Type B pancreatic cell (in vitro differentiated cells): ENCODE results near the gene GALNT15. TPM values are rescaled to one million over a fixed set of nuclear protein-coding genes. Genes with fewer than 3 reads are reported as not detected.

Experiments
- DNase-seq: peaks from one replicate; pipeline ENCODE4 v3.0.0; 2021; ENCODE audit warnings: mixed read lengths; ENCODE audit not compliant: unreplicated experiment; ENCODE audit errors: extremely low spot score
- H3K27ac Mint-ChIP-seq: 2 replicates; pipeline ENCODE4 v1.8.0; 2021; ENCODE audit warnings: mild to moderate bottlenecking, mixed read lengths
- H3K27me3 Mint-ChIP-seq: 2 replicates; pipeline ENCODE4 v1.8.0; 2021; ENCODE audit warnings: mixed read lengths
- H3K36me3 Mint-ChIP-seq: 2 replicates; pipeline ENCODE4 v1.8.0; 2021; ENCODE audit warnings: mixed read lengths
- H3K4me1 Mint-ChIP-seq: one replicate; pipeline ENCODE4 v1.8.0; 2021; ENCODE audit warnings: mixed read lengths; ENCODE audit not compliant: unreplicated experiment
- H3K4me3 Mint-ChIP-seq: 2 replicates; pipeline ENCODE4 v1.8.0; 2021; ENCODE audit warnings: mild to moderate bottlenecking, mixed read lengths
- H3K9me3 Mint-ChIP-seq: 2 replicates; pipeline ENCODE4 v1.8.0; 2021; ENCODE audit warnings: mixed read lengths
- total RNA-seq: library from RNA; stranded (reverse); gene quantifications from 2 replicates; pipeline ENCODE4 v1.2.1, GENCODE V29; 2021; ENCODE audit warnings: low replicate concordance
- TF ChIP-seq, protein P1 (sequence below): fragments of 200-600 bp; sonication (generic); conservative IDR thresholded peaks from 2 replicates; pipeline ENCODE4 v1.5.0; 2021; ENCODE audit warnings: antibody characterized with exemption, mild to moderate bottlenecking

GALNT15 gene
- total RNA-seq, 1 donor from 2014 or later, result 0.17 TPM

DNA sequence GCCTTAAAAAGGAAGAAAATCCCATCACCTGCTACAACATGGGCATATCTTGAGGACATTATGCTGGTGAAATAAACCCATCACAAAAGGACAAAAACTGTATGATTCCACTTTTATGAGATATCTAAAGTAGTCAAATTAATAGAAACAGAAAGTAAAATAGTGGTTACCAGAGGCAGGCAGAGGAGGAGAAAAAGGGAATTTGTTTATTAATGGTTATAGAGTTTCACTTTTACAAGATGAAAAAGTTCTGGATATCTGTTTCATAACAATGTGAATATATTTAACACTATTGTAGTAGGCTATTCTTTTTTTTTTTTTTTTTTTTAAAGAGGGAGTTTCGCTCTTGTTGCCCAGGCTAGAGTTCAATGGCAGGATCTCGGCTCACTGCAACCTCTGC lies 49.8 kb downstream of the GALNT15 start:
- Mint-ChIP-seq H3K27me3 (no peaks in the 10 kb centered on the region), H3K36me3 (no peaks in the 10 kb centered on the region), H3K9me3 (peaks cover 8% of the 10 kb centered on the region), H3K4me3 (no peak overlapping the region), H3K4me1 (no peaks in the 10 kb centered on the region), H3K27ac (no peak overlapping the region)
- TF ChIP-seq, protein P1, sequence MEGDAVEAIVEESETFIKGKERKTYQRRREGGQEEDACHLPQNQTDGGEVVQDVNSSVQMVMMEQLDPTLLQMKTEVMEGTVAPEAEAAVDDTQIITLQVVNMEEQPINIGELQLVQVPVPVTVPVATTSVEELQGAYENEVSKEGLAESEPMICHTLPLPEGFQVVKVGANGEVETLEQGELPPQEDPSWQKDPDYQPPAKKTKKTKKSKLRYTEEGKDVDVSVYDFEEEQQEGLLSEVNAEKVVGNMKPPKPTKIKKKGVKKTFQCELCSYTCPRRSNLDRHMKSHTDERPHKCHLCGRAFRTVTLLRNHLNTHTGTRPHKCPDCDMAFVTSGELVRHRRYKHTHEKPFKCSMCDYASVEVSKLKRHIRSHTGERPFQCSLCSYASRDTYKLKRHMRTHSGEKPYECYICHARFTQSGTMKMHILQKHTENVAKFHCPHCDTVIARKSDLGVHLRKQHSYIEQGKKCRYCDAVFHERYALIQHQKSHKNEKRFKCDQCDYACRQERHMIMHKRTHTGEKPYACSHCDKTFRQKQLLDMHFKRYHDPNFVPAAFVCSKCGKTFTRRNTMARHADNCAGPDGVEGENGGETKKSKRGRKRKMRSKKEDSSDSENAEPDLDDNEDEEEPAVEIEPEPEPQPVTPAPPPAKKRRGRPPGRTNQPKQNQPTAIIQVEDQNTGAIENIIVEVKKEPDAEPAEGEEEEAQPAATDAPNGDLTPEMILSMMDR, result no peak
- no peak for DNase-seq

DNA sequence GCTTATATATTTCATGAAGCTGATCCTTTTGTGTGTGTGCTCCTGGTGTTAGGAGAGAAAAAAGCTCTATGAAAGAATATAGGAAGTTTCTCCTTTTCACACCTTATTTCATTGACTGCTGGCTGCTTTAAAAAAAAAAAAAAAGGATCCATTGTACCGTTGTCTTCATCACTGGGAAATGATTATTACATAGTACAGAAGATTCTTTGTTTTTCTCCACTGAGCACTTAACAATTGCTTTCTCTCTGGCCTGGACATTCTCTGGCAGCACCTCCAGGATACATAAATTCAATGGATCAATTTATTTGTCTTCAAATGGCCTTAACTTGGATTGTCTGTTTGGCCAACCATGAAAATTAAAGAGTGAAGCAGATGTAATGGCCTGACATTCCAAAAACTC lies 53.1 kb downstream of the GALNT15 start:
- Mint-ChIP-seq H3K27me3 (no peaks in the 10 kb centered on the region), H3K27ac (no peak overlapping the region), H3K4me3 (no peak overlapping the region), H3K4me1 (no peaks in the 10 kb centered on the region), H3K36me3 (no peaks in the 10 kb centered on the region), H3K9me3 (no peaks in the 10 kb centered on the region)
- no peak for DNase-seq
- TF ChIP-seq, protein P1, result no peak

DNA sequence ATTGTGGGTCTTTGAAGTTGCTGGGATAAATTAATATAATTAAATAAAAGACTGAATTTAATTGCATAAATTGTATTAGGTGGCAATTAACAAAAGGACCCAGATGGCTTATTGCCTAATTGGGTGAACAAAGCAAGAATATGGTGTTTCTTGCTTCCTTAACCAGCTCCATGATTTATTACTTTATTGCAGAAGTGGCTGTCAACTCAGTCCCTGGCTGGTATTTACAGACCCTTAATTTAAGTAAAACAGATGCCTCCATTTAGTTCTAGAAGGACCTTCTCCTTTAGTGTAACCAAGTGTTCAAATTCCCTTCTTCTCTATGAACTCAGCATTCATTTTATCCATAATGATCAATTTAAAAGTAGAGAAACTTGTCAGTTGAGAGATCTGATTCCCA lies 55.2 kb downstream of the GALNT15 start:
- Mint-ChIP-seq H3K4me1 (no peaks in the 10 kb centered on the region), H3K36me3 (no peaks in the 10 kb centered on the region), H3K9me3 (no peaks in the 10 kb centered on the region), H3K27ac (no peak overlapping the region), H3K4me3 (no peak overlapping the region), H3K27me3 (no peaks in the 10 kb centered on the region)
- TF ChIP-seq, protein P1, result no peak
- DNase-seq, result no peak

DNA sequence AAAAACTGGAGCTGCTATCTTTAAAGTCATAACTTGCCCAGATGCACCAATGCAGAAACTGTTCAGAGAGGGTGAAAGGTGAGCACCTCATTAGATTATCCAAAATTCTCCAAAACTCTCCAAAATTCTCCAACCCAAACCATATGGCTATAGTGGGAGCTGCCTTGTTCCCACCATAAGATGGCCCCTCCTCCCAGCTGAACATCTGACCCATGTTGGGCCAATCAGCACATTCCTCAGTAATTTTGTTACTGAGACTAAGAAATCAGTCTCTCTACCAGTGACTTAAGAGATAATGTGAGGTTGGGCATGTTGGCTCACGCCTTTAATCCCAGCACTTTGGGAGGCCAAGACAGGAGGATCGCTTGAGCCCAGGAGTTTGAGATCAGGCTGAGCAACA lies 57.5 kb downstream of the GALNT15 start:
- TF ChIP-seq, protein P1, result no peak
- Mint-ChIP-seq H3K4me3 (no peak overlapping the region), H3K27ac (no peak overlapping the region), H3K36me3 (no peaks in the 10 kb centered on the region), H3K4me1 (no peaks in the 10 kb centered on the region), H3K27me3 (no peaks in the 10 kb centered on the region), H3K9me3 (no peaks in the 10 kb centered on the region)
- DNase-seq, result no peak

DNA sequence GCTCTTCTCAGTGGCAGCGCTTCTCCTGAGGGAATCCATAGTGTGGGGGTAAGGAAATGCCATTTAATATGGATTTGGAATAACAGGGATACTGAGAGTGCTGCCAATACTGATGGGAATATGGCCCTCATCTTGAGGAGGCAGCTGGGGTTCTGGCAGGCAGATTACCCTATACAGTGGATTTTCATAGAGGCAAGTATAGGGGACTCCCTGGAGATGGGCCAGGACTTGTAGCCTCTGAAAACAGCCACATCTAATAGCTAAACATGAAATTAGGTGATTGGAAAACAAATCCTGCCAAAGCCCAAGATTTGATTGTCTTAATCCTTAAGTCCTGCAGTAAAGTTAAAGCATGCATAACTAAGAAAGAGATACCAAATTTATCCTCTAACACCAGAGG lies 59.3 kb downstream of the GALNT15 start:
- Mint-ChIP-seq H3K9me3 (no peaks in the 10 kb centered on the region), H3K4me3 (no peak overlapping the region)

More for the DNA sequence above, 59.3 kb downstream of the GALNT15 start:
- H3K4me1 Mint-ChIP-seq, result no peaks in the 10 kb centered on the region
- no peak for DNase-seq
- no peaks in the 10 kb centered on the region for H3K27me3 Mint-ChIP-seq
- TF ChIP-seq, protein P1, result no peak
- H3K36me3 Mint-ChIP-seq, result no peaks in the 10 kb centered on the region
- no peak overlapping the region for H3K27ac Mint-ChIP-seq
